Cardiac muscle cell (in vitro differentiated cells and primary cell): ENCODE data around the gene PLRG1. TPM values are rescaled to one million over a fixed set of nuclear protein-coding genes. Genes with fewer than 3 reads are reported as not detected.

Experiments used
- DNase-seq, 2 donors: peaks; one replicate each; pipeline versions ENCODE4 v3.0.0 to v3.0.0-alpha.2; 2010 to 2017; ENCODE audit warnings: low read depth in 1 of 2, low spot score in 1 of 2
- H3K27ac ChIP-seq: fragments of 200-600 bp; sonication (generic); 2 replicates; pipeline ENCODE4 v1.5.1; 2016
- H3K27me3 ChIP-seq: fragments of 200-600 bp; sonication (generic); 2 replicates; pipeline ENCODE4 v1.6.0; 2016; ENCODE audit warnings: control low read depth
- H3K36me3 ChIP-seq: fragments of 200-600 bp; sonication (generic); 2 replicates; pipeline ENCODE4 v1.5.1; 2016; ENCODE audit warnings: control low read depth
- H3K4me1 ChIP-seq: fragments of 200-600 bp; sonication (generic); 2 replicates; pipeline ENCODE4 v1.8.1; 2017; ENCODE audit warnings: low read depth, mild to moderate bottlenecking, mixed run types
- H3K4me3 ChIP-seq: fragments of 200-600 bp; sonication (generic); 2 replicates; pipeline ENCODE4 v1.5.1; 2016; ENCODE audit warnings: mild to moderate bottlenecking
- H3K9me3 ChIP-seq: fragments of 200-600 bp; sonication (generic); 2 replicates; pipeline ENCODE4 v1.5.1; 2017; ENCODE audit warnings: low read depth, mild to moderate bottlenecking, control low read depth
- CTCF ChIP-seq: IDR thresholded peaks from 2 replicates; pipeline ENCODE4 v1.5.1; 2012; ENCODE audit warnings: low read depth, mild to moderate bottlenecking, low read length
- polyA plus RNA-seq: library from polyadenylated mRNA; unstranded; fragments of >200 nt; fragmentation: Nextera tagmentation; extraction: Ambion mirVana; gene quantifications from 2 replicates; pipeline ENCODE4 v1.2.1, GENCODE V29; 2016
- total RNA-seq: library from RNA; depleted of rRNA; stranded (reverse); fragments of >200 nt; gene quantifications from 2 replicates; pipeline ENCODE4 v1.2.3, GENCODE V29; 2016

The PLRG1 gene
- total and polyA plus RNA-seq, 2 experiments from 2014 or later: 25.6 to 61.6 TPM

DNA sequence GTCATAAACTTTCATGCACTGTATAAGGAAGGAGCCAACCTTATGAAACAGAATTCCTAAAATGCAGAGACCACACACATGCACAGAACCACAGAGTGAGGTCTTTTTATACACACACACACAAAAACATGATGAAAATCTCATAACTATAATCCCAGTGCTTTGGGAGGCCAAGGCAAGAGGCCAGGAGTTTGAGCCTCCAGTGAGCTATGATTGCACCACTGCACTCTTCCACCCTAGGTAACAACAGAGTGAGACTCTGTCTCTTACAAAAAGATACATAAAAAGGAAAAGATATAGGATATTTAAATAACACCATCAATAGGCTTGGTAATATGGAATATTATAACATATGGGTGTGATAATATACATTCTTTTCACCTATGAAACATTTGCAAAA, 29.7 kb upstream of the PLRG1 start:
- no peaks in the 10 kb centered on the region for H3K36me3 ChIP-seq
- H3K4me3 ChIP-seq: no peak overlapping the region
- no peaks in the 10 kb centered on the region for H3K4me1 ChIP-seq
- DNase-seq: no peak
- H3K9me3 ChIP-seq: no peaks in the 10 kb centered on the region
- H3K27me3 ChIP-seq: no peaks in the 10 kb centered on the region
- no peak overlapping the region for H3K27ac ChIP-seq
- no peak for TF ChIP-seq CTCF

- H3K27me3 ChIP-seq: no peaks in the 10 kb centered on the region
- no peaks in the 10 kb centered on the region for H3K9me3 ChIP-seq
- no peaks in the 10 kb centered on the region for H3K36me3 ChIP-seq
- no peaks in the 10 kb centered on the region for H3K4me1 ChIP-seq
- no peak for TF ChIP-seq CTCF
- H3K27ac ChIP-seq: no peak overlapping the region
- no peak for DNase-seq
- H3K4me3 ChIP-seq: no peak overlapping the region
These were observed 28.7 kb upstream of the PLRG1 start for GRCh38 chr4:154578919-154579318.

- TF ChIP-seq CTCF: no peak
- Histone ChIP-seq H3K27ac (no peak overlapping the region), H3K9me3 (no peaks in the 10 kb centered on the region), H3K36me3 (no peaks in the 10 kb centered on the region), H3K27me3 (no peaks in the 10 kb centered on the region), H3K4me1 (no peaks in the 10 kb centered on the region), H3K4me3 (no peak overlapping the region)
- no peak for DNase-seq
These were observed 27.1 kb upstream of the PLRG1 start for GRCh38 chr4:154577324-154577723.

GRCh38 chr4:154574311-154574710, 24.1 kb upstream of the PLRG1 start:
- no peaks in the 10 kb centered on the region for H3K27me3 ChIP-seq
- no peak overlapping the region for H3K4me3 ChIP-seq

GRCh38 chr4:154573190-154573870, 23.1 kb upstream of the PLRG1 start:
- no peak overlapping the region for H3K27ac ChIP-seq
- H3K27me3 ChIP-seq: no peaks in the 10 kb centered on the region
- H3K4me1 ChIP-seq: no peaks in the 10 kb centered on the region
- no peak for DNase-seq
- no peaks in the 10 kb centered on the region for H3K36me3 ChIP-seq
- TF ChIP-seq CTCF: no peak
- H3K4me3 ChIP-seq: no peak overlapping the region
- no peaks in the 10 kb centered on the region for H3K9me3 ChIP-seq

More at GRCh38 chr4:154574311-154574710, 24.1 kb upstream of the PLRG1 start:
- no peak for TF ChIP-seq CTCF
- Histone ChIP-seq H3K27ac (no peak overlapping the region), H3K36me3 (no peaks in the 10 kb centered on the region), H3K4me1 (no peaks in the 10 kb centered on the region), H3K9me3 (no peaks in the 10 kb centered on the region)
- DNase-seq: no peak
